Spleen (tissue), 11 donors: ENCODE data around the gene SRSF4. TPM values are rescaled to one million over a fixed set of nuclear protein-coding genes. Genes with fewer than 3 reads are reported as not detected.
A peak's percentile ranks its signal among the peaks of the same experiment; 100 is the strongest.

ENCODE experiments used
- DNase-seq: peaks from one replicate; pipeline ENCODE4 v3.0.0-alpha.2; 2020
- H3K27ac ChIP-seq, 8 donors: fragments of 200-600 bp; sonication (generic) in 7 of 8; 1 replicate in 4 of 8; 2 replicates in 4 of 8; pipeline versions ENCODE4 v1.5.0 to v1.8.0; 2016 to 2021; ENCODE audit warnings: inconsistent platforms in 4 of 8, mild to moderate bottlenecking in 4 of 8, moderate library complexity in 1 of 8
- H3K27me3 ChIP-seq, 7 donors: fragments of 200-600 bp; sonication (generic) in 6 of 7; replicated peaks in 1 of 7; 1 replicate in 4 of 7; 2 replicates in 3 of 7; pipeline versions ENCODE4 v1.5.0 to v1.8.0; 2016 to 2021; ENCODE audit warnings: inconsistent platforms in 3 of 7, mild to moderate bottlenecking in 1 of 7
- H3K36me3 ChIP-seq, 6 donors: fragments of 200-600 bp; sonication (generic) in 5 of 6; 1 replicate in 4 of 6; 2 replicates in 2 of 6; pipeline versions ENCODE4 v1.5.0 to v1.8.0; 2016 to 2021; ENCODE audit warnings: inconsistent platforms in 2 of 6
- H3K4me1 ChIP-seq, 6 donors: fragments of 200-600 bp; sonication (generic) in 5 of 6; 1 replicate in 3 of 6; 2 replicates in 3 of 6; pipeline versions ENCODE4 v1.5.0 to v1.8.0; 2016 to 2021; ENCODE audit warnings: inconsistent platforms in 3 of 6
- H3K4me3 ChIP-seq, 8 donors: fragments of 200-600 bp; sonication (generic) in 7 of 8; 1 replicate in 4 of 8; 2 replicates in 4 of 8; pipeline versions ENCODE4 v1.5.0 to v1.8.0; 2016 to 2021; ENCODE audit warnings: inconsistent platforms in 4 of 8, mild to moderate bottlenecking in 4 of 8, moderate library complexity in 2 of 8
- H3K9me3 ChIP-seq, 8 donors: fragments of 200-600 bp; sonication (generic) in 7 of 8; 1 replicate in 4 of 8; 2 replicates in 4 of 8; pipeline versions ENCODE4 v1.5.0 to v1.8.0; 2016 to 2021; ENCODE audit warnings: inconsistent platforms in 4 of 8
- CTCF ChIP-seq, 11 experiments: fragments of 200-600 bp in 7 of 11; fragments of 450-650 bp in 4 of 11; sonication (generic) in 4 of 11; IDR thresholded peaks in 8 of 11; conservative IDR thresholded peaks in 3 of 11; 1 replicate in 7 of 11; 2 replicates in 4 of 11; pipeline versions ENCODE4 v1.4.0 to v1.8.0; 2016 to 2021; ENCODE audit warnings: antibody characterized with exemption in 11 of 11, inconsistent platforms in 4 of 11, mild to moderate bottlenecking in 1 of 11
- POLR2A ChIP-seq, 3 donors: fragments of 450-650 bp; IDR thresholded peaks; one replicate each; pipeline ENCODE4 v1.5.1; 2017; ENCODE audit warnings: antibody characterized with exemption in 3 of 3, mild to moderate bottlenecking in 1 of 3
- POLR2AphosphoS5 ChIP-seq, 3 donors: sonication (generic); formaldehyde crosslinking; IDR thresholded peaks; one replicate each; pipeline ENCODE4 v1.5.1; 2017; ENCODE audit warnings: antibody characterized with exemption in 3 of 3
- WGBS, 5 donors: extraction: QIAGEN DNeasy Blood & Tissue Kit in 3 of 5; methylation state at CpG; one replicate each; pipeline versions ENCODE4 v1.1.5 to v1.1.7; 2013 to 2018; 5-methylcytosine and 5-hydroxymethylcytosine counted together
- intact Hi-C: fragments of 100-400 bp; cut with DNase I; formaldehyde crosslinking; loops from one replicate; pipeline ENCODE4 v1.15.0; 2023; ENCODE audit warnings: low total_unique reads
- polyA plus RNA-seq, 3 donors: library from polyadenylated mRNA; stranded (reverse); fragments of 200-250 nt; gene quantifications; one replicate each; pipeline ENCODE4 v1.2.1, GENCODE V29; 2013
- total RNA-seq, 7 donors: library from RNA; depleted of rRNA in 3 of 7; stranded (reverse); fragments of >200 nt in 3 of 7; fragmentation: NEBNext Ultra II Directional in 4 of 7; extraction: Animal tissue kit (Norgen Biotek cat#: 25700) in 4 of 7; gene quantifications; one replicate each; pipeline versions ENCODE4 v1.1.0 to v1.2.1, GENCODE V29; 2016 to 2021
- donor health status: healthy with polysubstance abuse.
- donor health status: DM: no; HTN: no; CAD: no; lungs with moderate emphysema.
- donor health status: DM: no; HTN: no; CAD: no.
- donor health status: Bipolar disorder and iron deficiency.
- donor health status: healthy.
- donor health status: DM: no; HTN: no; CAD: no.
- donor health status: DM: yes; HTN: yes; CAD: no.

Gene SRSF4
- total and polyA plus RNA-seq, 10 donors = 36.9 to 94.7 (median 80.8) TPM

- no peak for DNase-seq
- intact Hi-C loops = no loop called here
- Histone ChIP-seq H3K36me3 (no peaks in the 10 kb centered on the region), H3K4me1 (peaks cover 0 to 15% (median 8%) of the 10 kb centered on the region in 6 donors), H3K4me3 (no peak overlapping the region), H3K27ac (no peak overlapping the region), H3K27me3 (no peaks in the 10 kb centered on the region), H3K9me3 (no peaks in the 10 kb centered on the region)
- WGBS, 5 donors = 82 to 100% (median 89%) methylated on average over 1 of the region's 1 CpG
- TF ChIP-seq POLR2AphosphoS5 (IDR thresholded peaks at IDR 0.05) (no peak), CTCF (IDR thresholded peaks at IDR 0.05 in 8 of 11, conservative IDR thresholded peaks at IDR 0.05 in 3 of 11) (no peak), POLR2A (IDR thresholded peaks at IDR 0.05) (no peak)
Observed at GRCh38 chr1:29186707-29187106, 5.0 kb upstream of the SRSF4 start.

GRCh38 chr1:29186252-29186651, 4.6 kb upstream of the SRSF4 start:
- Histone ChIP-seq H3K4me3 (no peak overlapping the region), H3K36me3 (no peaks in the 10 kb centered on the region), H3K27ac (no peak overlapping the region), H3K9me3 (no peaks in the 10 kb centered on the region), H3K4me1 (peaks cover 0 to 15% (median 8%) of the 10 kb centered on the region in 6 donors), H3K27me3 (no peaks in the 10 kb centered on the region)
- DNase-seq = no peak
- intact Hi-C loops = no loop called here
- TF ChIP-seq POLR2A (IDR thresholded peaks at IDR 0.05) (no peak), POLR2AphosphoS5 (IDR thresholded peaks at IDR 0.05) (no peak), CTCF (IDR thresholded peaks at IDR 0.05 in 8 of 11, conservative IDR thresholded peaks at IDR 0.05 in 3 of 11) (no peak)
- 85 to 93% (median 87%) methylated on average over 3 of the region's 3 CpGs for WGBS, 5 donors

GRCh38 chr1:29183287-29183686, 1.6 kb upstream of the SRSF4 start:
- no peak for DNase-seq
- intact Hi-C loops = no loop called here
- no peaks in the 10 kb centered on the region for H3K9me3 ChIP-seq
- no peak overlapping the region for H3K4me3 ChIP-seq
- no peaks in the 10 kb centered on the region for H3K27me3 ChIP-seq
- WGBS, 5 donors = 13 to 26% (median 16%) methylated on average over 1 of the region's 1 CpG
- H3K27ac ChIP-seq = no peak overlapping the region
- H3K36me3 ChIP-seq = peaks cover 0 to 11% (median 0%) of the 10 kb centered on the region in 6 donors
- peaks cover 23 to 43% (median 36%) of the 10 kb centered on the region in 6 donors for H3K4me1 ChIP-seq
- TF ChIP-seq POLR2A (IDR thresholded peaks at IDR 0.05) = no peak
- no peak for TF ChIP-seq POLR2AphosphoS5 (IDR thresholded peaks at IDR 0.05)
- no peak for TF ChIP-seq CTCF (IDR thresholded peaks at IDR 0.05 in 8 of 11, conservative IDR thresholded peaks at IDR 0.05 in 3 of 11)

- H3K9me3 ChIP-seq = no peaks in the 10 kb centered on the region
- peak overlapping the region; percentile 68 to 83 (median 78) for H3K4me3 ChIP-seq
- peak overlapping the region; percentile 98 to 100 (median 99) for H3K27ac ChIP-seq
- intact Hi-C loops = no loop called here
- peaks cover 0 to 22% (median 0%) of the 10 kb centered on the region in 6 donors for H3K36me3 ChIP-seq
- no peak for DNase-seq
- no peak for TF ChIP-seq CTCF (IDR thresholded peaks at IDR 0.05 in 8 of 11, conservative IDR thresholded peaks at IDR 0.05 in 3 of 11)
- TF ChIP-seq POLR2A (IDR thresholded peaks at IDR 0.05) = peak in 1 of 3 donors; percentile 13
- 0 to 1% (median 1%) methylated on average over 31 to 32 of the region's 32 CpGs for WGBS, 5 donors
- no peaks in the 10 kb centered on the region for H3K27me3 ChIP-seq
- H3K4me1 ChIP-seq = peaks cover 43 to 68% (median 60%) of the 10 kb centered on the region in 6 donors
Observed at GRCh38 chr1:29180497-29181412, 945 bp downstream of the SRSF4 start.
